AG04450 (cell line): ENCODE results near the gene COPS4. TPM values are rescaled to one million over a fixed set of nuclear protein-coding genes. Genes with fewer than 3 reads are reported as not detected.
A peak's percentile ranks its signal among the peaks of the same experiment; 100 is the strongest.

Experiments
- CTCF ChIA-PET: fragments of 300-600, 350-600 bp; formaldehyde crosslinking; extraction: SDS; loops from one replicate; lab custom pipeline; 2022; ENCODE audit warnings: antibody characterized with exemption, inconsistent platforms; lab: Charles Lee
- POLR2A ChIA-PET: fragments of 350-600 bp; formaldehyde crosslinking; extraction: SDS; loops from one replicate; lab custom pipeline; 2021; ENCODE audit warnings: antibody characterized with exemption, inconsistent platforms; lab: Yijun Ruan, JAX
- DNase-seq: peaks from one replicate; pipeline ENCODE4 v3.0.0-alpha.2; 2011; ENCODE audit warnings: low read depth, low spot score
- H3K27ac ChIP-seq: one replicate; pipeline ENCODE4 v1.5.1; 2012; ENCODE audit warnings: low read depth, low read length, control low read depth
- H3K27me3 ChIP-seq: one replicate; pipeline ENCODE4 v1.6.0; 2012; ENCODE audit warnings: low read length; ENCODE audit not compliant: control insufficient read depth, insufficient read depth
- H3K4me3 ChIP-seq: 2 replicates; pipeline ENCODE4 v1.5.1; 2011; ENCODE audit warnings: mild to moderate bottlenecking, low read depth, low read length, control low read depth
- H3K9me3 ChIP-seq: 2 replicates; pipeline ENCODE4 v1.5.1; 2012; ENCODE audit warnings: low read length; ENCODE audit not compliant: control insufficient read depth, insufficient read depth
- polyA plus RNA-seq: library from polyadenylated mRNA; depleted of rRNA; stranded (reverse); fragments of >200 nt; gene quantifications from 2 replicates; pipeline ENCODE4 v1.2.3, GENCODE V29; 2011
- TF ChIP-seq, protein P1 (sequence below): IDR thresholded peaks from 2 replicates; pipeline ENCODE4 v1.5.1; 2011; ENCODE audit warnings: low read depth, low read length, control low read depth, inconsistent platforms

Gene COPS4
- polyA plus RNA-seq, 1 experiment, result 78.4 TPM

DNA sequence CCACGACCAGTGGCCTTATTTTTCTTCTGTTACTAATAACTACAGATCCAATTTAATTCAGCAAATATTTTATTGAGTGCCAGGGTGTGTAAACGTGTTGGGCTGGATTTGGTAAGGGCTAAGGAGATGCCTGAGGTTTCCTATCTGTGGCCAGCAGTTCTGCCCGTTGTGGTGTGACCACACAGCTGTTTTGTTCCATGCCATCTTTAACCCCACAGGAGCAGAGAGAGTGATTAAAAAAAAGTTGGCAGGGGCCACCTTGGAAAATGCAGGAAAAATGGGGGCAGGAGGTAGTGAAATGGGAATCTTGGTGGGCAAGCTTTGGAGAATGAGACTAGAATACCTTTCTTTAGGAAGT, 78.4 kb downstream of the COPS4 start:
- Histone ChIP-seq H3K27ac (no peak overlapping the region), H3K9me3 (no peaks in the 10 kb centered on the region), H3K4me3 (no peak overlapping the region), H3K27me3 (no peaks in the 10 kb centered on the region)
- TF ChIP-seq, protein P1, sequence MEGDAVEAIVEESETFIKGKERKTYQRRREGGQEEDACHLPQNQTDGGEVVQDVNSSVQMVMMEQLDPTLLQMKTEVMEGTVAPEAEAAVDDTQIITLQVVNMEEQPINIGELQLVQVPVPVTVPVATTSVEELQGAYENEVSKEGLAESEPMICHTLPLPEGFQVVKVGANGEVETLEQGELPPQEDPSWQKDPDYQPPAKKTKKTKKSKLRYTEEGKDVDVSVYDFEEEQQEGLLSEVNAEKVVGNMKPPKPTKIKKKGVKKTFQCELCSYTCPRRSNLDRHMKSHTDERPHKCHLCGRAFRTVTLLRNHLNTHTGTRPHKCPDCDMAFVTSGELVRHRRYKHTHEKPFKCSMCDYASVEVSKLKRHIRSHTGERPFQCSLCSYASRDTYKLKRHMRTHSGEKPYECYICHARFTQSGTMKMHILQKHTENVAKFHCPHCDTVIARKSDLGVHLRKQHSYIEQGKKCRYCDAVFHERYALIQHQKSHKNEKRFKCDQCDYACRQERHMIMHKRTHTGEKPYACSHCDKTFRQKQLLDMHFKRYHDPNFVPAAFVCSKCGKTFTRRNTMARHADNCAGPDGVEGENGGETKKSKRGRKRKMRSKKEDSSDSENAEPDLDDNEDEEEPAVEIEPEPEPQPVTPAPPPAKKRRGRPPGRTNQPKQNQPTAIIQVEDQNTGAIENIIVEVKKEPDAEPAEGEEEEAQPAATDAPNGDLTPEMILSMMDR, result no peak
- ChIA-PET POLR2A (no interaction called here), CTCF (interaction anchor here (0.9 kb wide), 1 partner anchor 39 kb away, joined by 3 read pairs; no protein-coding TSS in a partner anchor)
- DNase-seq, result no peak

DNA sequence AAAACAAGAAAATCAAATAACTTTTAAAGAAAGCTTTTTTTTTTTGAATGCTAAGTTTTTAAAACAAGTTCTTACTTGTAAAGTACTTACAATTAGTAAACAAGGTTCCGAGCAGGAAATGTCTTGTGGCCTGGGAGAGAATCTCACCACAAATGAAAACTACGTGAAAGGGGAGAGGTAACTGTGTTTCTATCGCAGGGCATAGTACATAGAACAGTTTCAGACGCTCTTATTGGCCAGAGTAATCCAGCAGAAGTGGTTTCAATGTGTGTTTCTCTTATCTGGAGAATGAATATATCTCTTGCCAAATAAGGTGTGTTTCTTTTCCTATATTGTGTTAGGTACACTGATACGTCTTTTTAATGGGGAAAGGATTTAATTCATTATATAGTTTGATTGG, 79.6 kb downstream of the COPS4 start, which contains the start of gene PLAC8:
PLAC8 (minus strand) TSS at position 154 of the 400 bp plus-strand sequence. CDS start 6,808 bp downstream, outside the sequence.
- no peak for DNase-seq
- ChIA-PET POLR2A (interaction anchor here (0.5 kb wide), 1 partner anchor 95 kb away, joined by 3 read pairs; no protein-coding TSS in a partner anchor), CTCF (interaction anchor here (1.0 kb wide), 1 partner anchor 41 kb away, joined by 8 read pairs; no protein-coding TSS in a partner anchor)
- Histone ChIP-seq H3K4me3 (no peak within 1 kb of the TSS), H3K27me3 (no peaks in the 10 kb centered on the region), H3K9me3 (no peaks in the 10 kb centered on the region), H3K27ac (no peak within 1 kb of the TSS)
- TF ChIP-seq, protein P1, result no peak

DNA sequence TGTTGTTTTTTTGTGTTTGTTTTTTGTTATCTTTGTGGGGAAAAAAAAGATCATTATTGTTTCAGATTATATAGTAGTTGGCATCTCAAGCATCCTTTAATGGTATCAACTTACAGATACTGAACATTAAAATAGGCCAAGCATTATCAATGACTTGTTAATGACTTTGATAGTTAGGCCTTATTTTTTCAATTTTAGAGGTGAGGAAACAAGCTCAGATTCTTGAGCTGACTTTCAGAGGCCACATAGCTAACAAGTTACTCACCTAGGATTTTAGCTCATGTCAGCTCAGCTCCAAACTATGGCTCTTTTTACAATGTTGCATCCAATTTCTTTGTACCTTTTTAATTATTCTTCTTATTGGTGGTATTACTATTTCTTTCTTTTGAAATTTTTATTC, 80.0 kb downstream of the COPS4 start:
- CTCF ChIA-PET, result interaction anchor here (1.0 kb wide), 1 partner anchor 41 kb away, joined by 8 read pairs; no protein-coding TSS in a partner anchor
- peak; percentile 4 for DNase-seq
- Histone ChIP-seq H3K4me3 (no peak overlapping the region), H3K9me3 (no peaks in the 10 kb centered on the region), H3K27me3 (no peaks in the 10 kb centered on the region), H3K27ac (no peak overlapping the region)
- POLR2A ChIA-PET, result interaction anchor here (0.5 kb wide), 1 partner anchor 95 kb away, joined by 3 read pairs; no protein-coding TSS in a partner anchor
- TF ChIP-seq, protein P1, result no peak

DNA sequence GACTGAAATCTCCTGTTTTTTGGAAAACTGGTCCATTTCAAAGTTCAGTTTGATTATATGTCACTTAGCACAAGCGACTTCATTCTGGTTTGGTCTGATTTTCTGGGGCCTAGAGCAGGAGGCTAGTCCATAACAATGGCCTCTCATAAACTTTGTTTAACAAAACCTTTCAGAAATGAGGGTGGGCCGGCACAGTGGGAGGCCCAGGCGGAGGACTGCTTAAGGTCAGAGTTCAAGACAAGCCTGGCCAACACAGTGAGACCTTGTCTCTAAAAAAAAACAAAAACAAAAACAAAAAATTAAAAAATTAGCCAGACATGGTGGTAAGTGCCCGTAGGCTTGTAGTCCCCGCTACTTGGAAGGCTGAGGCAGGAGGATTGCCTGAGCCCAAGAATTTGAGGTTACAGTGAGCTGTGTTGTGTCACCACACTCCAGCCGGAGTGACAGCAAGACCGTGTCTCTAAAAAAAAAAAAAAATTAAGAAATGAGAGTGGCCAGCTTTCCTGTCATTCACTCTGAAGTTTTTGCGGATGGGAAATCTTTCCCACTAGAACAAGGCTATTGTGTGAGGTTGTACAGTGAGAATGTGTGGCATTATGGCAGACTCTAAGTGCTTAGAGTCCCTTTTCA, 80.8 kb downstream of the COPS4 start:
- TF ChIP-seq, protein P1, result no peak
- ChIA-PET POLR2A (no interaction called here), CTCF (no interaction called here)
- DNase-seq, result no peak
- H3K27ac ChIP-seq, result no peak overlapping the region
- no peaks in the 10 kb centered on the region for H3K9me3 ChIP-seq
- no peak overlapping the region for H3K4me3 ChIP-seq
- H3K27me3 ChIP-seq, result no peaks in the 10 kb centered on the region

DNA sequence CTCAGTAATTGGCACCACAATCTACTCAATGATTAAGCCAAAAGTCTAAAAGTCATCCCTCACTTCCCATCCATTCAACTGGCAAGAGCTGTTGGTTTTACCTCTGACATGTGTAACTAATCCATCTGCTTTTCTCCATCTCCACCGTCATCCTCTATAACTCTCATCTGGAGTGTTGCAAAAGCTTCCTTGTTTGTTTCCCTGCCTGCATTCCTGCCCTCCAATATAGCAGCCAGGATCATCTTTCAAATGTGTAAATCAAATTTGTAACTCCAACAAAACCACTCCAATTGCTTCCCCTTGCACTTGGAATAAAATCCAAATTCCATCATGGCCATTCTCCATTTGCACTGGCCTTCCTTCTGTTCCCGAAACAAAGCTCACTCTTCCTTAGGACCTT, 83.9 kb downstream of the COPS4 start:
- CTCF ChIA-PET, result interaction anchor here (0.7 to 1.0 kb wide), 2 partner anchors 9 to 285 kb away, joined by 3 to 6 read pairs; no protein-coding TSS in a partner anchor
- DNase-seq, result no peak
- no peaks in the 10 kb centered on the region for H3K9me3 ChIP-seq
- TF ChIP-seq, protein P1, result no peak
- no peak overlapping the region for H3K4me3 ChIP-seq
- no peaks in the 10 kb centered on the region for H3K27me3 ChIP-seq
- POLR2A ChIA-PET, result no interaction called here
- H3K27ac ChIP-seq, result no peak overlapping the region
